HS-27A (cell line): ENCODE measurements around the gene FRAS1.
"Not testable (repeated sequence)": the region's sequence is repeated elsewhere in the genome, so short reads cannot be mapped to it uniquely, and the experiment has no call there.

Experiments
- DNase-seq: peaks from one replicate; pipeline ENCODE4 v3.0.0-alpha.2; 2012; ENCODE audit warnings: low read depth, missing footprints

FRAS1 gene

GRCh38 chr4:78057135-78057599, at the start of gene FRAS1:
Gene FRAS1 (plus strand): TSS chr4:78057323. CDS start chr4:78058010, 687 bp downstream.
- no peak for DNase-seq

- DNase-seq: not testable (repeated sequence)
Measured at GRCh38 chr4:78011003-78011402, 46.1 kb upstream of the FRAS1 start.

GRCh38 chr4:78014889-78015886, 41.9 kb upstream of the FRAS1 start:
- DNase-seq: no peak

GRCh38 chr4:78018271-78019049, 38.7 kb upstream of the FRAS1 start:
- no peak for DNase-seq

- no peak for DNase-seq
Measured at GRCh38 chr4:78019414-78019813, 37.7 kb upstream of the FRAS1 start.

GRCh38 chr4:78020677-78021076, 36.4 kb upstream of the FRAS1 start:
- no peak for DNase-seq

GRCh38 chr4:78022517-78022916, 34.6 kb upstream of the FRAS1 start:
- no peak for DNase-seq

- no peak for DNase-seq
Measured at GRCh38 chr4:78024085-78024484, 33.0 kb upstream of the FRAS1 start.

- no peak for DNase-seq
Measured at GRCh38 chr4:78024576-78025091, 32.5 kb upstream of the FRAS1 start.

GRCh38 chr4:78031417-78031950, 25.6 kb upstream of the FRAS1 start:
- no peak for DNase-seq

- no peak for DNase-seq
Measured at GRCh38 chr4:78032446-78032845, 24.7 kb upstream of the FRAS1 start.

- DNase-seq: no peak
Measured at GRCh38 chr4:78032929-78033328, 24.2 kb upstream of the FRAS1 start.

GRCh38 chr4:78033861-78034260, 23.3 kb upstream of the FRAS1 start:
- DNase-seq: no peak

- no peak for DNase-seq
Measured at GRCh38 chr4:78038704-78039103, 18.4 kb upstream of the FRAS1 start.

GRCh38 chr4:78039678-78040077, 17.4 kb upstream of the FRAS1 start:
- no peak for DNase-seq

GRCh38 chr4:78040431-78040830, 16.7 kb upstream of the FRAS1 start:
- DNase-seq: no peak

GRCh38 chr4:78047366-78047765, 9.8 kb upstream of the FRAS1 start:
- no peak for DNase-seq

- DNase-seq: peak; percentile 27
Measured at GRCh38 chr4:78056265-78057129, 626 bp upstream of the FRAS1 start.

- DNase-seq: no peak
Measured at GRCh38 chr4:78057600-78058550, 752 bp downstream of the FRAS1 start.
